Omental fat pad (tissue), 4 donors: ENCODE measurements around the gene NFKB1. TPM values are rescaled to one million over a fixed set of nuclear protein-coding genes. Genes with fewer than 3 reads are reported as not detected.

ENCODE experiments used
- ATAC-seq: fragments of 150-250 bp; one replicate; pipeline ENCODE4 v1.9.1; 2016; ENCODE audit warnings: mild to moderate bottlenecking, moderate library complexity; ENCODE audit not compliant: low FRiP score
- DNase-seq: peaks from one replicate; pipeline ENCODE4 v3.0.0-alpha.2; 2019; ENCODE audit warnings: low spot score
- CTCF ChIP-seq, 3 donors: fragments of 450-650 bp; IDR thresholded peaks; one replicate each; pipeline ENCODE4 v1.5.1; 2016 to 2017; ENCODE audit warnings: antibody characterized with exemption in 3 of 3, mild to moderate bottlenecking in 3 of 3, moderate library complexity in 2 of 3
- total RNA-seq, 4 donors: library from RNA; depleted of rRNA; stranded (reverse); fragments of >200 nt; gene quantifications; one replicate each; pipeline ENCODE4 v1.1.0, GENCODE V29; 2016

The NFKB1 gene
- total RNA-seq, 4 donors from 2014 or later = 26.4 to 151 (median 46.6) TPM

GRCh38 chr4:102506523-102506922, 5.4 kb downstream of the NFKB1 start:
- ATAC-seq (no peak), DNase-seq (no peak)
- TF ChIP-seq CTCF (IDR thresholded peaks at IDR 0.05) = no peak

- TF ChIP-seq CTCF (IDR thresholded peaks at IDR 0.05) = no peak
- no peak for ATAC-seq
Observed at GRCh38 chr4:102511830-102512605, 10.9 kb downstream of the NFKB1 start.

GRCh38 chr4:102514298-102514964, 13.3 kb downstream of the NFKB1 start:
- ATAC-seq (no peak), DNase-seq (no peak)
- no peak for TF ChIP-seq CTCF (IDR thresholded peaks at IDR 0.05)

More at GRCh38 chr4:102511830-102512605, 10.9 kb downstream of the NFKB1 start:
- no peak for DNase-seq

- DNase-seq (no peak), ATAC-seq (no peak)
- TF ChIP-seq CTCF (IDR thresholded peaks at IDR 0.05) = no peak
Observed at GRCh38 chr4:102517753-102518152, 16.6 kb downstream of the NFKB1 start.

- DNase-seq (no peak), ATAC-seq (no peak)
- TF ChIP-seq CTCF (IDR thresholded peaks at IDR 0.05) = no peak
Observed at GRCh38 chr4:102518703-102519131, 17.6 kb downstream of the NFKB1 start.

GRCh38 chr4:102519925-102520324, 18.8 kb downstream of the NFKB1 start:
- TF ChIP-seq CTCF (IDR thresholded peaks at IDR 0.05) = no peak
- ATAC-seq (no peak), DNase-seq (no peak)
